ENCODE data around the gene SLC13A1. TPM values are rescaled to one million over a fixed set of nuclear protein-coding genes. Genes with fewer than 3 reads are reported as not detected.
"Not testable (repeated sequence)": the region's sequence is repeated elsewhere in the genome, so short reads cannot be mapped to it uniquely, and the experiment has no call there.

The SLC13A1 gene
- total and polyA plus RNA-seq, 9 donors, result 0.10 to 0.24 TPM; not detected in 7

- TF ChIP-seq CTCF (IDR thresholded peaks at IDR 0.05), result no peak
- no peak for TF ChIP-seq POLR2A (IDR thresholded peaks at IDR 0.05)
- no peak for TF ChIP-seq EP300 (IDR thresholded peaks at IDR 0.05)
- H3K4me1 ChIP-seq (ENCODE audit: insufficient read depth), result no peaks in the 10 kb centered on the region
- H3K4me3 ChIP-seq, result no peak overlapping the region
- no peak overlapping the region for H3K27ac ChIP-seq
- intact Hi-C loops (cut with DNase I), result no loop called here
- no peaks in the 10 kb centered on the region for H3K27me3 ChIP-seq
- 81 to 83% (median 82%) methylated on average over 4 of the region's 4 CpGs for WGBS, 3 donors
- no peaks in the 10 kb centered on the region for H3K36me3 ChIP-seq
- no peaks in the 10 kb centered on the region for H3K9me3 ChIP-seq
- DNase-seq, result no peak
Observed at GRCh38 chr7:123231021-123232000, 31.5 kb upstream of the SLC13A1 start.

GRCh38 chr7:123230603-123231002, 30.8 kb upstream of the SLC13A1 start:
- H3K4me1 ChIP-seq (ENCODE audit: insufficient read depth), result no peaks in the 10 kb centered on the region
- TF ChIP-seq POLR2A (IDR thresholded peaks at IDR 0.05) (no peak), EP300 (IDR thresholded peaks at IDR 0.05) (no peak), CTCF (IDR thresholded peaks at IDR 0.05) (no peak)
- H3K4me3 ChIP-seq, result no peak overlapping the region
- no peaks in the 10 kb centered on the region for H3K9me3 ChIP-seq
- no peak overlapping the region for H3K27ac ChIP-seq
- intact Hi-C loops (cut with DNase I), result no loop called here
- no peaks in the 10 kb centered on the region for H3K27me3 ChIP-seq
- 70 to 87% (median 84%) methylated on average over 11 of the region's 11 CpGs for WGBS, 3 donors
- H3K36me3 ChIP-seq, result no peaks in the 10 kb centered on the region
- DNase-seq, result no peak

- H3K4me3 ChIP-seq, result no peak overlapping the region
- DNase-seq, result no peak
- WGBS, 3 donors, result 89 to 97% (median 94%) methylated on average over 1 of the region's 1 CpG
- intact Hi-C loops (cut with DNase I), result no loop called here
- TF ChIP-seq EP300 (IDR thresholded peaks at IDR 0.05) (no peak), CTCF (IDR thresholded peaks at IDR 0.05) (no peak), POLR2A (IDR thresholded peaks at IDR 0.05) (no peak)
- no peak overlapping the region for H3K27ac ChIP-seq
- H3K9me3 ChIP-seq, result no peaks in the 10 kb centered on the region
- H3K36me3 ChIP-seq, result no peaks in the 10 kb centered on the region
- no peaks in the 10 kb centered on the region for H3K27me3 ChIP-seq
- no peaks in the 10 kb centered on the region for H3K4me1 ChIP-seq (ENCODE audit: insufficient read depth)
Observed at GRCh38 chr7:123230147-123230546, 30.4 kb upstream of the SLC13A1 start.

GRCh38 chr7:123229426-123229825, 29.7 kb upstream of the SLC13A1 start:
- DNase-seq, result no peak
- Histone ChIP-seq H3K9me3 (no peaks in the 10 kb centered on the region), H3K4me1 (ENCODE audit: insufficient read depth) (no peaks in the 10 kb centered on the region), H3K27me3 (no peaks in the 10 kb centered on the region), H3K36me3 (no peaks in the 10 kb centered on the region), H3K27ac (no peak overlapping the region), H3K4me3 (no peak overlapping the region)
- TF ChIP-seq EP300 (IDR thresholded peaks at IDR 0.05) (no peak), POLR2A (IDR thresholded peaks at IDR 0.05) (no peak), CTCF (IDR thresholded peaks at IDR 0.05) (no peak)
- intact Hi-C loops (cut with DNase I), result no loop called here

GRCh38 chr7:123227666-123228065, 27.9 kb upstream of the SLC13A1 start:
- H3K4me3 ChIP-seq; H3K27ac ChIP-seq; intact Hi-C loops (cut with DNase I); H3K27me3 ChIP-seq; H3K9me3 ChIP-seq; H3K36me3 ChIP-seq; H3K4me1 ChIP-seq (ENCODE audit: insufficient read depth); DNase-seq: not testable (repeated sequence)
- 93 to 94% (median 94%) methylated on average over 6 of the region's 6 CpGs for WGBS, 3 donors
